ENCODE measurements around the gene CACNA1E.

GRCh38 chr1:181513786-181514297, 30.5 kb downstream of the CACNA1E start:
- TF ChIP-seq CTCF (IDR thresholded peaks at IDR 0.05) (no peak), EZH2 (IDR thresholded peaks at IDR 0.05; ENCODE audit: borderline replicate concordance, insufficient read depth, low read depth, low read length, poor library complexity, severe bottlenecking) (no peak)
